ENCODE measurements around the gene ZNF33B.

- TF ChIP-seq POLR2A (IDR thresholded peaks at IDR 0.05) = no peak
- TF ChIP-seq CTCF (IDR thresholded peaks at IDR 0.05) = no peak
Measured at GRCh38 chr10:42630537-42631134, 7.7 kb downstream of the ZNF33B start.

All from thyroid gland (tissue), 4 donors.